ENCODE data around the gene THEMIS2.

- no peak for TF ChIP-seq EZH2phosphoT487 (IDR thresholded peaks at IDR 0.05; ENCODE audit: low read length)
- TF ChIP-seq CTCF (IDR thresholded peaks at IDR 0.05; ENCODE audit: low read length): no peak
These were observed 4.2 kb downstream of the THEMIS2 start for GRCh38 chr1:27876341-27877114.
